HepG2 (cell line): ENCODE data around the gene TUBB. TPM values are rescaled to one million over a fixed set of nuclear protein-coding genes. Genes with fewer than 3 reads are reported as not detected.
A peak's percentile ranks its signal among the peaks of the same experiment; 100 is the strongest.

Experiments
- KLF11 ChIP-seq: IDR thresholded peaks from 2 replicates; pipeline ENCODE4 v1.6.1; 2016; ENCODE audit warnings: missing compliant biosample characterization
- MED1 ChIP-seq: sonication (generic); formaldehyde crosslinking; IDR thresholded peaks from 2 replicates; pipeline ENCODE4 v1.4.0; 2020; ENCODE audit warnings: missing genetic modification reagents
- POLR2A ChIP-seq, 2 experiments: IDR thresholded peaks; 2 replicates each; pipeline ENCODE4 v1.6.1; 2011; ENCODE audit warnings: low read depth in 2 of 2, low read length in 2 of 2, mild to moderate bottlenecking in 1 of 2, moderate library complexity in 1 of 2; ENCODE audit not compliant: insufficient read depth in 1 of 2
- RFX5 ChIP-seq: IDR thresholded peaks from 2 replicates; pipeline ENCODE4 v1.6.1; 2011; ENCODE audit warnings: low read depth, low read length, improper control_type of control experiment
- SKI ChIP-seq: fragments of 450-650 bp; IDR thresholded peaks from one replicate; pipeline ENCODE4 v1.6.1; 2018; ENCODE audit warnings: mild to moderate bottlenecking; ENCODE audit not compliant: partially characterized antibody
- ZFP36L1 ChIP-seq: sonication (generic); formaldehyde crosslinking; IDR thresholded peaks from 2 replicates; pipeline ENCODE4 v1.8.0; 2022; ENCODE audit warnings: mild to moderate bottlenecking, missing genetic modification reagents, moderate library complexity
- ZNF264 ChIP-seq: sonication (generic); formaldehyde crosslinking; IDR thresholded peaks from 2 replicates; pipeline ENCODE4 v1.4.0; 2020; ENCODE audit warnings: missing genetic modification reagents
- ZNF354B ChIP-seq: sonication (generic); formaldehyde crosslinking; IDR thresholded peaks from 2 replicates; pipeline ENCODE4 v1.8.0; 2022; ENCODE audit warnings: mild to moderate bottlenecking, missing genetic modification reagents
- ZNF530 ChIP-seq: sonication (generic); formaldehyde crosslinking; IDR thresholded peaks from 2 replicates; pipeline ENCODE4 v1.5.0; 2020; ENCODE audit warnings: low read depth, mild to moderate bottlenecking, missing genetic modification reagents
- ZNF614 ChIP-seq: IDR thresholded peaks from 2 replicates; pipeline ENCODE4 v1.6.1; 2018; ENCODE audit warnings: missing biosample characterization, missing genetic modification reagents, inconsistent platforms, borderline replicate concordance
- ZNF782 ChIP-seq: sonication (generic); formaldehyde crosslinking; IDR thresholded peaks from 2 replicates; pipeline ENCODE4 v1.4.0; 2020; ENCODE audit warnings: missing genetic modification reagents, mild to moderate bottlenecking, borderline replicate concordance
- polyA plus RNA-seq, 8 experiments: library from polyadenylated mRNA; depleted of rRNA in 3 of 8; stranded (reverse) in 7 of 8; unstranded in 1 of 8; fragments of >200 nt; fragmentation: Illumina TruSeq in 4 of 8; extraction: Trizol in 4 of 8; gene quantifications; 2 replicates each; pipeline versions ENCODE4 v1.2.1 to v1.2.3, GENCODE V29; 2011 to 2016; ENCODE audit warnings: low read depth in 4 of 8, missing spikeins in 1 of 8, mixed read lengths in 1 of 8; ENCODE audit not compliant: insufficient read depth in 1 of 8
- total RNA-seq, 5 experiments: library from RNA; depleted of rRNA; stranded (reverse); fragments of >200 nt; fragmentation: Illumina TruSeq; extraction: Trizol; gene quantifications; 2 replicates each; pipeline ENCODE4 v1.2.3, GENCODE V29; 2016; ENCODE audit warnings: low read depth in 1 of 5
- TF ChIP-seq, protein P1 (sequence below): sonication (generic); formaldehyde crosslinking; IDR thresholded peaks from 2 replicates; pipeline ENCODE4 v1.9.0; 2021; ENCODE audit warnings: missing genetic modification reagents, borderline replicate concordance
- TF ChIP-seq, protein P2 (sequence below): sonication (generic); formaldehyde crosslinking; IDR thresholded peaks from 2 replicates; pipeline ENCODE4 v1.4.0; 2020; ENCODE audit warnings: missing genetic modification reagents
- TF ChIP-seq, protein P3 (sequence below): sonication (generic); formaldehyde crosslinking; IDR thresholded peaks from 2 replicates; pipeline ENCODE4 v1.5.1; 2020; ENCODE audit warnings: missing genetic modification reagents, mild to moderate bottlenecking, borderline replicate concordance
- TF ChIP-seq, protein P4 (sequence below): sonication (generic); formaldehyde crosslinking; conservative IDR thresholded peaks from 2 replicates; pipeline ENCODE4 v1.4.0; 2020; ENCODE audit warnings: missing genetic modification reagents
- TF ChIP-seq, protein P5 (sequence below): sonication (generic); formaldehyde crosslinking; IDR thresholded peaks from 2 replicates; pipeline ENCODE4 v1.4.0; 2020; ENCODE audit warnings: missing genetic modification reagents, borderline replicate concordance

Gene TUBB
- total and polyA plus RNA-seq, 2 of the 13 experiments (the other 11 are each of a cell fraction or from before 2014, with no cell fraction given), result 911 to 1,163 TPM

DNA sequence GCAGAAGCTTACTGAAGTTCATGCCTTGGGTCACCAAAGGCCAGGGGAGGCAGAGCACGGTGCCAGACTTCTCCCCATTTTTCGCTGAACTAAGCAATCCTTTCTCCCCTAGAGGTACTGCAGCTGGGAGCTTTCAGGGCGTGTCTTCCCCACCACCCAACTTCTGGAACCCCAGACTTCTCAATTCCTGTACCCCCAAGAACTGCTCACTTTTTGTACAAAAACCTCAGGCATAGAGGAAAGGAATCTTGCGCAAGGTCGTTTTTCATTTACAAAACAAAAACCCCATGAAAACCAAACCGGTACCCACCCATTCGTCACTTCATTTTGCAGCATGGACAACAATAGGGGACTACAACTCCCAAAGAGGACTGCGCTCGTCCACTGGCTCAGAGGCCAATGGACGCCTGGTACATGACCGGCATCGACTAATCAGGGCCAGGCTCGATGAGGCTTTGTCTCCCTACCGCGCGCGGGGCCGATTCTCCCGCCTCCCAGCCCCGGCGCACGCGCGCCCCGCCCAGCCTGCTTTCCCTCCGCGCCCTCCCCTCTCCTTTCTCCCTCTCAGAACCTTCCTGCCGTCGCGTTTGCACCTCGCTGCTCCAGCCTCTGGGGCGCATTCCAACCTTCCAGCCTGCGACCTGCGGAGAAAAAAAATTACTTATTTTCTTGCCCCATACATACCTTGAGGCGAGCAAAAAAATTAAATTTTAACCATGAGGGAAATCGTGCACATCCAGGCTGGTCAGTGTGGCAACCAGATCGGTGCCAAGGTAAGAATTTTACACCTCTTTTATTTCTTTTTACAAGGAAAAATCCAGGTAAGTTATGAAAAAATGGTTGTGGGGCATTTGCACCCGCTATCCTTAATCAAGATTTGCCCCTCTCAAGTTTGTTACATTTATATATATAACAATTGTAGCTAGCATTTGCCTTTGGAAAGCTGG, at the start of gene TUBB (continued):
- TF ChIP-seq, protein P1, sequence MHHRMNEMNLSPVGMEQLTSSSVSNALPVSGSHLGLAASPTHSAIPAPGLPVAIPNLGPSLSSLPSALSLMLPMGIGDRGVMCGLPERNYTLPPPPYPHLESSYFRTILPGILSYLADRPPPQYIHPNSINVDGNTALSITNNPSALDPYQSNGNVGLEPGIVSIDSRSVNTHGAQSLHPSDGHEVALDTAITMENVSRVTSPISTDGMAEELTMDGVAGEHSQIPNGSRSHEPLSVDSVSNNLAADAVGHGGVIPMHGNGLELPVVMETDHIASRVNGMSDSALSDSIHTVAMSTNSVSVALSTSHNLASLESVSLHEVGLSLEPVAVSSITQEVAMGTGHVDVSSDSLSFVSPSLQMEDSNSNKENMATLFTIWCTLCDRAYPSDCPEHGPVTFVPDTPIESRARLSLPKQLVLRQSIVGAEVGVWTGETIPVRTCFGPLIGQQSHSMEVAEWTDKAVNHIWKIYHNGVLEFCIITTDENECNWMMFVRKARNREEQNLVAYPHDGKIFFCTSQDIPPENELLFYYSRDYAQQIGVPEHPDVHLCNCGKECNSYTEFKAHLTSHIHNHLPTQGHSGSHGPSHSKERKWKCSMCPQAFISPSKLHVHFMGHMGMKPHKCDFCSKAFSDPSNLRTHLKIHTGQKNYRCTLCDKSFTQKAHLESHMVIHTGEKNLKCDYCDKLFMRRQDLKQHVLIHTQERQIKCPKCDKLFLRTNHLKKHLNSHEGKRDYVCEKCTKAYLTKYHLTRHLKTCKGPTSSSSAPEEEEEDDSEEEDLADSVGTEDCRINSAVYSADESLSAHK (CRISPR knock-in tag), result no peak
- TF ChIP-seq KLF11 (CRISPR knock-in tag) (no peak), SKI (peak; percentile 13), ZNF614 (no peak; the same call in 1 of the 2 replicates), ZNF264 (CRISPR knock-in tag) (no peak), ZNF354B (CRISPR knock-in tag) (0 out of 2 replicates have a peak, but pooled peaks have one; percentile 27), RFX5 (no peak), ZFP36L1 (CRISPR knock-in tag) (no peak), POLR2A (IDR thresholded peaks at IDR 0.05; ENCODE audit: insufficient read depth in 1 of 2, low read depth in 2 of 2, low read length in 2 of 2) (peak; percentile 89 to 93), ZNF530 (CRISPR knock-in tag) (no peak), ZNF782 (CRISPR knock-in tag) (no peak), MED1 (peak; percentile 59)
- TF ChIP-seq, protein P2, sequence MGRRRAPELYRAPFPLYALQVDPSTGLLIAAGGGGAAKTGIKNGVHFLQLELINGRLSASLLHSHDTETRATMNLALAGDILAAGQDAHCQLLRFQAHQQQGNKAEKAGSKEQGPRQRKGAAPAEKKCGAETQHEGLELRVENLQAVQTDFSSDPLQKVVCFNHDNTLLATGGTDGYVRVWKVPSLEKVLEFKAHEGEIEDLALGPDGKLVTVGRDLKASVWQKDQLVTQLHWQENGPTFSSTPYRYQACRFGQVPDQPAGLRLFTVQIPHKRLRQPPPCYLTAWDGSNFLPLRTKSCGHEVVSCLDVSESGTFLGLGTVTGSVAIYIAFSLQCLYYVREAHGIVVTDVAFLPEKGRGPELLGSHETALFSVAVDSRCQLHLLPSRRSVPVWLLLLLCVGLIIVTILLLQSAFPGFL, result no peak
- TF ChIP-seq, protein P3, sequence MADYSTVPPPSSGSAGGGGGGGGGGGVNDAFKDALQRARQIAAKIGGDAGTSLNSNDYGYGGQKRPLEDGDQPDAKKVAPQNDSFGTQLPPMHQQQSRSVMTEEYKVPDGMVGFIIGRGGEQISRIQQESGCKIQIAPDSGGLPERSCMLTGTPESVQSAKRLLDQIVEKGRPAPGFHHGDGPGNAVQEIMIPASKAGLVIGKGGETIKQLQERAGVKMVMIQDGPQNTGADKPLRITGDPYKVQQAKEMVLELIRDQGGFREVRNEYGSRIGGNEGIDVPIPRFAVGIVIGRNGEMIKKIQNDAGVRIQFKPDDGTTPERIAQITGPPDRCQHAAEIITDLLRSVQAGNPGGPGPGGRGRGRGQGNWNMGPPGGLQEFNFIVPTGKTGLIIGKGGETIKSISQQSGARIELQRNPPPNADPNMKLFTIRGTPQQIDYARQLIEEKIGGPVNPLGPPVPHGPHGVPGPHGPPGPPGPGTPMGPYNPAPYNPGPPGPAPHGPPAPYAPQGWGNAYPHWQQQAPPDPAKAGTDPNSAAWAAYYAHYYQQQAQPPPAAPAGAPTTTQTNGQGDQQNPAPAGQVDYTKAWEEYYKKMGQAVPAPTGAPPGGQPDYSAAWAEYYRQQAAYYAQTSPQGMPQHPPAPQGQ (CRISPR knock-in tag), result no peak
- TF ChIP-seq, protein P4, sequence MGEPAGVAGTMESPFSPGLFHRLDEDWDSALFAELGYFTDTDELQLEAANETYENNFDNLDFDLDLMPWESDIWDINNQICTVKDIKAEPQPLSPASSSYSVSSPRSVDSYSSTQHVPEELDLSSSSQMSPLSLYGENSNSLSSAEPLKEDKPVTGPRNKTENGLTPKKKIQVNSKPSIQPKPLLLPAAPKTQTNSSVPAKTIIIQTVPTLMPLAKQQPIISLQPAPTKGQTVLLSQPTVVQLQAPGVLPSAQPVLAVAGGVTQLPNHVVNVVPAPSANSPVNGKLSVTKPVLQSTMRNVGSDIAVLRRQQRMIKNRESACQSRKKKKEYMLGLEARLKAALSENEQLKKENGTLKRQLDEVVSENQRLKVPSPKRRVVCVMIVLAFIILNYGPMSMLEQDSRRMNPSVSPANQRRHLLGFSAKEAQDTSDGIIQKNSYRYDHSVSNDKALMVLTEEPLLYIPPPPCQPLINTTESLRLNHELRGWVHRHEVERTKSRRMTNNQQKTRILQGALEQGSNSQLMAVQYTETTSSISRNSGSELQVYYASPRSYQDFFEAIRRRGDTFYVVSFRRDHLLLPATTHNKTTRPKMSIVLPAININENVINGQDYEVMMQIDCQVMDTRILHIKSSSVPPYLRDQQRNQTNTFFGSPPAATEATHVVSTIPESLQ (CRISPR knock-in tag), result no peak
- TF ChIP-seq, protein P5, sequence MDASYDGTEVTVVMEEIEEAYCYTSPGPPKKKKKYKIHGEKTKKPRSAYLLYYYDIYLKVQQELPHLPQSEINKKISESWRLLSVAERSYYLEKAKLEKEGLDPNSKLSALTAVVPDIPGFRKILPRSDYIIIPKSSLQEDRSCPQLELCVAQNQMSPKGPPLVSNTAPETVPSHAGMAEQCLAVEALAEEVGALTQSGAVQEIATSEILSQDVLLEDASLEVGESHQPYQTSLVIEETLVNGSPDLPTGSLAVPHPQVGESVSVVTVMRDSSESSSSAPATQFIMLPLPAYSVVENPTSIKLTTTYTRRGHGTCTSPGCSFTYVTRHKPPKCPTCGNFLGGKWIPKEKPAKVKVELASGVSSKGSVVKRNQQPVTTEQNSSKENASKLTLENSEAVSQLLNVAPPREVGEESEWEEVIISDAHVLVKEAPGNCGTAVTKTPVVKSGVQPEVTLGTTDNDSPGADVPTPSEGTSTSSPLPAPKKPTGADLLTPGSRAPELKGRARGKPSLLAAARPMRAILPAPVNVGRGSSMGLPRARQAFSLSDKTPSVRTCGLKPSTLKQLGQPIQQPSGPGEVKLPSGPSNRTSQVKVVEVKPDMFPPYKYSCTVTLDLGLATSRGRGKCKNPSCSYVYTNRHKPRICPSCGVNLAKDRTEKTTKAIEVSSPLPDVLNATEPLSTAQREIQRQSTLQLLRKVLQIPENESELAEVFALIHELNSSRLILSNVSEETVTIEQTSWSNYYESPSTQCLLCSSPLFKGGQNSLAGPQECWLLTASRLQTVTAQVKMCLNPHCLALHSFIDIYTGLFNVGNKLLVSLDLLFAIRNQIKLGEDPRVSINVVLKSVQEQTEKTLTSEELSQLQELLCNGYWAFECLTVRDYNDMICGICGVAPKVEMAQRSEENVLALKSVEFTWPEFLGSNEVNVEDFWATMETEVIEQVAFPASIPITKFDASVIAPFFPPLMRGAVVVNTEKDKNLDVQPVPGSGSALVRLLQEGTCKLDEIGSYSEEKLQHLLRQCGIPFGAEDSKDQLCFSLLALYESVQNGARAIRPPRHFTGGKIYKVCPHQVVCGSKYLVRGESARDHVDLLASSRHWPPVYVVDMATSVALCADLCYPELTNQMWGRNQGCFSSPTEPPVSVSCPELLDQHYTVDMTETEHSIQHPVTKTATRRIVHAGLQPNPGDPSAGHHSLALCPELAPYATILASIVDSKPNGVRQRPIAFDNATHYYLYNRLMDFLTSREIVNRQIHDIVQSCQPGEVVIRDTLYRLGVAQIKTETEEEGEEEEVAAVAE (CRISPR knock-in tag), result peak; percentile 72; the same call in 1 of the 2 replicates
